GM12878 (cell line): ENCODE data around the gene PIEZO2. TPM values are rescaled to one million over a fixed set of nuclear protein-coding genes. Genes with fewer than 3 reads are reported as not detected.

Experiments
- ATAC-seq: fragments of 200-7000 bp; cut with Tn5 transposase; 3 replicates; pipeline ENCODE4 v1.9.1; 2020; ENCODE audit warnings: mild to moderate bottlenecking, moderate library complexity
- BruUV-seq: library from RNA; stranded (reverse); fragments of 400-500 nt; replicated peaks from 2 replicates; lab custom pipeline; 2021; lab: Mats Ljungman, UMichigan
- CTCF ChIA-PET: fragments of 300-600 bp; sonication (Branson Sonifier 250); formaldehyde crosslinking; extraction: SDS; loops from one replicate; lab custom pipeline; 2021; ENCODE audit warnings: inconsistent platforms; lab: Yijun Ruan, JAX
- POLR2A ChIA-PET: fragments of 350-600 bp; formaldehyde crosslinking; extraction: SDS; loops from one replicate; lab custom pipeline; 2021; ENCODE audit warnings: inconsistent platforms; lab: Charles Lee
- RAD21 ChIA-PET: fragments of 300-600 bp; sonication (Branson Sonifier 250); formaldehyde crosslinking; loops from one replicate; lab custom pipeline; 2023; ENCODE audit warnings: antibody characterized with exemption; ENCODE audit not compliant: unreplicated experiment; lab: Charles Lee
- SMC1A ChIA-PET: fragments of 300-600 bp; sonication (Branson Sonifier 250); formaldehyde crosslinking; loops from one replicate; lab custom pipeline; 2023; ENCODE audit not compliant: unreplicated experiment, uncharacterized antibody; lab: Charles Lee
- DNase-seq: peaks from one replicate; pipeline ENCODE4 v3.0.0-alpha.2; 2011; ENCODE audit warnings: low read depth, low spot score
- FAIRE-seq: peaks from 3 replicates; lab custom pipeline; 2011; peaks lifted over from hg19 to GRCh38; lab: Jason Lieb, UNC
- H2AFZ ChIP-seq: 2 replicates; pipeline ENCODE4 v1.6.0; 2011; ENCODE audit warnings: low read depth, low read length, control low read depth; ENCODE audit not compliant: control insufficient read depth
- H3K27ac ChIP-seq: 2 replicates; pipeline ENCODE4 v1.5.1; 2011; ENCODE audit warnings: control low read depth; ENCODE audit not compliant: control insufficient read depth, insufficient read depth
- H3K27me3 ChIP-seq, 2 experiments: replicated peaks in 1 of 2; 2 replicates each; pipeline versions ENCODE4 v1.6.0 to v1.6.1; 2011; ENCODE audit warnings: low read length in 1 of 2; ENCODE audit not compliant: control insufficient read depth in 2 of 2, insufficient read depth in 2 of 2
- H3K36me3 ChIP-seq, 2 experiments: 2 replicates each; pipeline ENCODE4 v1.5.1; 2011; ENCODE audit warnings: low read length in 1 of 2; ENCODE audit not compliant: control insufficient read depth in 2 of 2, insufficient read depth in 2 of 2
- H3K4me1 ChIP-seq: 2 replicates; pipeline ENCODE4 v1.6.1; 2011; ENCODE audit warnings: mild to moderate bottlenecking, low read length, moderate library complexity, mixed read lengths; ENCODE audit not compliant: control insufficient read depth, insufficient read depth
- H3K4me2 ChIP-seq: 2 replicates; pipeline ENCODE4 v1.6.0; 2011; ENCODE audit warnings: control low read depth; ENCODE audit not compliant: control insufficient read depth, insufficient read depth
- H3K4me3 ChIP-seq: fragments of 200-600 bp; sonication (generic); 2 replicates; pipeline ENCODE4 v1.5.1; 2016
- H3K79me2 ChIP-seq: 2 replicates; pipeline ENCODE4 v1.6.0; 2011; ENCODE audit warnings: low read length; ENCODE audit not compliant: control insufficient read depth, insufficient read depth
- H3K9ac ChIP-seq: 2 replicates; pipeline ENCODE4 v1.8.0; 2011; ENCODE audit warnings: low read length, control low read depth, mixed read lengths; ENCODE audit not compliant: control insufficient read depth, insufficient read depth
- H3K9me3 ChIP-seq: replicated peaks from 3 replicates; pipeline ENCODE4 v1.5.1; 2011; ENCODE audit warnings: mild to moderate bottlenecking, low read length; ENCODE audit not compliant: control insufficient read depth, insufficient read depth
- H4K20me1 ChIP-seq: 2 replicates; pipeline ENCODE4 v1.6.0; 2011; ENCODE audit not compliant: control insufficient read depth, insufficient read depth
- GATAD2B ChIP-seq: fragments of 450-650 bp; conservative IDR thresholded peaks from 2 replicates; pipeline ENCODE4 v1.6.1; 2017; ENCODE audit warnings: low read depth, mild to moderate bottlenecking, moderate library complexity
- IRF4 ChIP-seq: IDR thresholded peaks from 2 replicates; pipeline ENCODE4 v1.6.1; 2011; ENCODE audit warnings: low read depth, low read length
- KLF5 ChIP-seq: fragments of 450-650 bp; IDR thresholded peaks from 2 replicates; pipeline ENCODE4 v1.6.1; 2014; ENCODE audit warnings: mild to moderate bottlenecking; ENCODE audit not compliant: partially characterized antibody
- MYC ChIP-seq: IDR thresholded peaks from 2 replicates; pipeline ENCODE4 v1.6.1; 2011; ENCODE audit warnings: mild to moderate bottlenecking, low read length, moderate library complexity, inconsistent platforms; ENCODE audit not compliant: insufficient read depth, insufficient replicate concordance, insufficient read length, severe bottlenecking
- SMARCA5 ChIP-seq: fragments of 450-650 bp; IDR thresholded peaks from 2 replicates; pipeline ENCODE4 v1.6.1; 2017; ENCODE audit warnings: mild to moderate bottlenecking
- YY1 ChIP-seq: IDR thresholded peaks from 2 replicates; pipeline ENCODE4 v1.6.1; 2011; ENCODE audit warnings: low read depth, mild to moderate bottlenecking, low read length
- in situ Hi-C: fragments of 300-500 bp; cut with MboI; formaldehyde crosslinking; loops from 9 replicates; pipeline ENCODE4 v1.14.3; 2018; ENCODE audit warnings: mixed read lengths
- intact Hi-C: fragments of 100-400 bp; cut with micrococcal nuclease; formaldehyde crosslinking; loops from one replicate; pipeline ENCODE4 v1.14.2; 2022; ENCODE audit not compliant: unreplicated experiment
- polyA plus RNA-seq, 11 experiments: library from polyadenylated mRNA; depleted of rRNA in 4 of 11; unstranded in 6 of 11; stranded (reverse) in 5 of 11; fragments of >200 nt; fragmentation: Nextera tagmentation in 4 of 11; fragmentation: Illumina TruSeq in 1 of 11; extraction: Ambion mirVana in 4 of 11; extraction: Trizol in 1 of 11; gene quantifications; 1 replicate in 1 of 11; 2 replicates in 10 of 11; pipeline versions ENCODE4 v1.2.1 to v1.2.3, GENCODE V29; 2011 to 2016; ENCODE audit warnings: inconsistent platforms in 2 of 11, missing spikeins in 2 of 11, low read depth in 1 of 11
- total RNA-seq, 4 experiments: library from RNA; depleted of rRNA in 3 of 4; stranded (reverse); fragments of >200 nt in 3 of 4; fragmentation: Illumina TruSeq in 1 of 4; extraction: Trizol in 1 of 4; gene quantifications; 2 replicates each; pipeline versions ENCODE4 v1.2.1 to v1.2.3, GENCODE V29; 2013 to 2021
- TF ChIP-seq, protein P1 (sequence below): fragments of 150-350 bp; IDR thresholded peaks from 2 replicates; pipeline ENCODE4 v1.6.1; 2016; ENCODE audit warnings: low read depth, low read length
- TF ChIP-seq, protein P2 (sequence below): fragments of 450-650 bp; formaldehyde crosslinking; IDR thresholded peaks from 2 replicates; pipeline ENCODE4 v1.5.0; 2022; ENCODE audit warnings: mild to moderate bottlenecking, missing genetic modification characterization

PIEZO2 gene
- total and polyA plus RNA-seq, 10 of the 15 experiments (the other 5 are each of a cell fraction or from before 2014, with no cell fraction given): 6.7 to 42.3 (median 27.4) TPM

DNA sequence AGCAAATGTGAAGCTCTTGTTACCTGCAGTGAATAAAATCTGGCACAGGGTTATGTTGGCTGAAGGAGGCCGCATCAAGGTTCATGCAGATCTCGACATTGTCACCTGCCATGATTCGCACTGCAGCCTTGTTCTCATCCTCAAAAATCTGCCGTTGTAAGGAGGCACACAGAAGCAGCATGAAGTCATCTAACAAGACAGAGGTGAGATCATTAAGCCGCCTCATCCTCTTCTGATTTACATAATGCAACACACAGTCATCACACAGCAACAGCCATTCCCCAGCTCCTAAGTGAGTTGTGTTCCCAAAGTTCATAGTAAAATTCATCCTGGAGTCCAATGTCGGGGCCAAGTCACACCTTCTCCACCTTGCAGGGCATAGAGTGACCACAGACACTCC lies 391.4 kb downstream of the PIEZO2 start (continued):
- TF ChIP-seq, protein P1, sequence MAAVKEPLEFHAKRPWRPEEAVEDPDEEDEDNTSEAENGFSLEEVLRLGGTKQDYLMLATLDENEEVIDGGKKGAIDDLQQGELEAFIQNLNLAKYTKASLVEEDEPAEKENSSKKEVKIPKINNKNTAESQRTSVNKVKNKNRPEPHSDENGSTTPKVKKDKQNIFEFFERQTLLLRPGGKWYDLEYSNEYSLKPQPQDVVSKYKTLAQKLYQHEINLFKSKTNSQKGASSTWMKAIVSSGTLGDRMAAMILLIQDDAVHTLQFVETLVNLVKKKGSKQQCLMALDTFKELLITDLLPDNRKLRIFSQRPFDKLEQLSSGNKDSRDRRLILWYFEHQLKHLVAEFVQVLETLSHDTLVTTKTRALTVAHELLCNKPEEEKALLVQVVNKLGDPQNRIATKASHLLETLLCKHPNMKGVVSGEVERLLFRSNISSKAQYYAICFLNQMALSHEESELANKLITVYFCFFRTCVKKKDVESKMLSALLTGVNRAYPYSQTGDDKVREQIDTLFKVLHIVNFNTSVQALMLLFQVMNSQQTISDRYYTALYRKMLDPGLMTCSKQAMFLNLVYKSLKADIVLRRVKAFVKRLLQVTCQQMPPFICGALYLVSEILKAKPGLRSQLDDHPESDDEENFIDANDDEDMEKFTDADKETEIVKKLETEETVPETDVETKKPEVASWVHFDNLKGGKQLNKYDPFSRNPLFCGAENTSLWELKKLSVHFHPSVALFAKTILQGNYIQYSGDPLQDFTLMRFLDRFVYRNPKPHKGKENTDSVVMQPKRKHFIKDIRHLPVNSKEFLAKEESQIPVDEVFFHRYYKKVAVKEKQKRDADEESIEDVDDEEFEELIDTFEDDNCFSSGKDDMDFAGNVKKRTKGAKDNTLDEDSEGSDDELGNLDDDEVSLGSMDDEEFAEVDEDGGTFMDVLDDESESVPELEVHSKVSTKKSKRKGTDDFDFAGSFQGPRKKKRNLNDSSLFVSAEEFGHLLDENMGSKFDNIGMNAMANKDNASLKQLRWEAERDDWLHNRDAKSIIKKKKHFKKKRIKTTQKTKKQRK: no peak

DNA sequence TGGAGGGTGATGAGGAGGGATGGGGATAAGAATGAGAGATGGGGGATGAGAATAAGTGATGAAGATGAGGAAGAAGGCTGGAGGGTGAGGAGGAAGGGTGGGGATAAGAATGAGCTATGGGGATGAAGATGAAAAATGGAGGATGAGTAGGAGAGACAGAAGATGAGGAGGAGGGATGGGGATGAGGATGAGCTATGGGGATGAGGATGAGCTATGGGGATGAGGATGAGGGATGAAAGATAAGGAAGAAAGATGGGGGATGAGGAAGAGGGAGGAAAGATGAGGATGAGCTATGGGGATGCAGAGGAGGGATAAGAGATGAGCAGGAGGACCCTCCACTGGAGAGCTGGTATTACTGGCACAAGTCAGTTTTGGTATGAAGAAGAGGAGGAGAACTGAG lies 392.0 kb downstream of the PIEZO2 start:
- CTCF ChIA-PET: interaction anchor here (0.6 to 1.8 kb wide), 5 partner anchors 10 to 397 kb away, joined by 3 to 4 read pairs (median 4); no protein-coding TSS in a partner anchor
- intact Hi-C loops: no loop called here
- DNase-seq: no peak
- no peak for ATAC-seq
- H3K4me2 ChIP-seq: no peak overlapping the region
- H4K20me1 ChIP-seq: no peaks in the 10 kb centered on the region
- peaks cover 0 to 20% of the 10 kb centered on the region in 2 experiments for H3K36me3 ChIP-seq
- no peak overlapping the region for H3K4me3 ChIP-seq
- in situ Hi-C loops: no loop called here
- H2AFZ ChIP-seq: no peak overlapping the region
- no peak overlapping the region for H3K9ac ChIP-seq
- RAD21 ChIA-PET: no interaction called here
- FAIRE-seq: no peak
- no peaks in the 10 kb centered on the region for H3K9me3 ChIP-seq
- POLR2A ChIA-PET: no interaction called here
- H3K27me3 ChIP-seq: no peaks in the 10 kb centered on the region
- H3K4me1 ChIP-seq: no peaks in the 10 kb centered on the region
- SMC1A ChIA-PET: interaction anchor here (0.9 to 1.5 kb wide), 2 partner anchors 12 to 38 kb away, joined by 4 read pairs; no protein-coding TSS in a partner anchor
- BruUV-seq: no TSS peak
- no peaks in the 10 kb centered on the region for H3K79me2 ChIP-seq
- no peak overlapping the region for H3K27ac ChIP-seq
- TF ChIP-seq SMARCA5 (no peak), MYC (no peak), GATAD2B (no peak), IRF4 (no peak), KLF5 (no peak), YY1 (no peak)
- TF ChIP-seq, protein P1: no peak
- TF ChIP-seq, protein P2, sequence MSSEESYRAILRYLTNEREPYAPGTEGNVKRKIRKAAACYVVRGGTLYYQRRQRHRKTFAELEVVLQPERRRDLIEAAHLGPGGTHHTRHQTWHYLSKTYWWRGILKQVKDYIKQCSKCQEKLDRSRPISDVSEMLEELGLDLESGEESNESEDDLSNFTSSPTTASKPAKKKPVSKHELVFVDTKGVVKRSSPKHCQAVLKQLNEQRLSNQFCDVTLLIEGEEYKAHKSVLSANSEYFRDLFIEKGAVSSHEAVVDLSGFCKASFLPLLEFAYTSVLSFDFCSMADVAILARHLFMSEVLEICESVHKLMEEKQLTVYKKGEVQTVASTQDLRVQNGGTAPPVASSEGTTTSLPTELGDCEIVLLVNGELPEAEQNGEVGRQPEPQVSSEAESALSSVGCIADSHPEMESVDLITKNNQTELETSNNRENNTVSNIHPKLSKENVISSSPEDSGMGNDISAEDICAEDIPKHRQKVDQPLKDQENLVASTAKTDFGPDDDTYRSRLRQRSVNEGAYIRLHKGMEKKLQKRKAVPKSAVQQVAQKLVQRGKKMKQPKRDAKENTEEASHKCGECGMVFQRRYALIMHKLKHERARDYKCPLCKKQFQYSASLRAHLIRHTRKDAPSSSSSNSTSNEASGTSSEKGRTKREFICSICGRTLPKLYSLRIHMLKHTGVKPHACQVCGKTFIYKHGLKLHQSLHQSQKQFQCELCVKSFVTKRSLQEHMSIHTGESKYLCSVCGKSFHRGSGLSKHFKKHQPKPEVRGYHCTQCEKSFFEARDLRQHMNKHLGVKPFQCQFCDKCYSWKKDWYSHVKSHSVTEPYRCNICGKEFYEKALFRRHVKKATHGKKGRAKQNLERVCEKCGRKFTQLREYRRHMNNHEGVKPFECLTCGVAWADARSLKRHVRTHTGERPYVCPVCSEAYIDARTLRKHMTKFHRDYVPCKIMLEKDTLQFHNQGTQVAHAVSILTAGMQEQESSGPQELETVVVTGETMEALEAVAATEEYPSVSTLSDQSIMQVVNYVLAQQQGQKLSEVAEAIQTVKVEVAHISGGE: no peak
